HCT116 (cell line): Measurements from ENCODE around the gene TAS1R1.

Experiments used
- CTCF ChIP-seq, 3 experiments: fragments of 200-600 bp in 1 of 3; sonication (generic) in 1 of 3; IDR thresholded peaks in 2 of 3; conservative IDR thresholded peaks in 1 of 3; 2 replicates each; pipeline ENCODE4 v1.5.1; 2012 to 2017; ENCODE audit warnings: low read depth in 2 of 3, low read length in 2 of 3, antibody characterized with exemption in 1 of 3, borderline replicate concordance in 1 of 3, control low read depth in 1 of 3, mild to moderate bottlenecking in 1 of 3, mixed read lengths in 1 of 3, mixed run types in 1 of 3, moderate library complexity in 1 of 3; ENCODE audit not compliant: insufficient read depth in 1 of 3
- EZH2 ChIP-seq: fragments of 200-600 bp; sonication (generic); IDR thresholded peaks from 2 replicates; pipeline ENCODE4 v1.6.1; 2017; ENCODE audit warnings: antibody characterized with exemption, mixed run types

- TF ChIP-seq CTCF (IDR thresholded peaks at IDR 0.05 in 2 of 3, conservative IDR thresholded peaks at IDR 0.05 in 1 of 3; ENCODE audit: borderline replicate concordance in 1 of 3, insufficient read depth in 1 of 3, low read depth in 2 of 3, low read length in 2 of 3): no peak
- TF ChIP-seq EZH2: no peak
Measured at GRCh38 chr1:6510493-6510892, 44.6 kb upstream of the TAS1R1 start.
